Measurements from ENCODE around the gene IFNE. TPM values are rescaled to one million over a fixed set of nuclear protein-coding genes. Genes with fewer than 3 reads are reported as not detected.

The IFNE gene
- total RNA-seq, result 8.8 and 22.3 TPM in 2 replicates

GRCh38 chr9:21482213-21482612 is at the start of gene IFNE:
Gene IFNE, minus strand, starts transcription at chr9:21482313. Its CDS starts 619 bp downstream, at chr9:21481694.

DNA sequence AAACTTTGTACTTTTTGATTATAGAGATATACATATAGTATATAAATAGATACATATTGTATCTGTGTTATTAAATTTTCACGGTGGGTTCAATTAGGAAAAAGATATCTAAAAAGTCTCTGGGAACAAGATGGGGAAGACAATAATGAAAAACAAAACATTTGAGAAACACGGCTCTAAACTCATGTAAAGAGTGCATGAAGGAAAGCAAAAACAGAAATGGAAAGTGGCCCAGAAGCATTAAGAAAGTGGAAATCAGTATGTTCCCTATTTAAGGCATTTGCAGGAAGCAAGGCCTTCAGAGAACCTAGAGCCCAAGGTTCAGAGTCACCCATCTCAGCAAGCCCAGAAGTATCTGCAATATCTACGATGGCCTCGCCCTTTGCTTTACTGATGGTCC is 42.0 kb downstream of the IFNE start, which contains the start of gene IFNA1:
TSS of gene IFNA1 (plus strand) at position 301 of the 400 bp plus-strand sequence. CDS start at position 370, 69 bp downstream.

Small RNAs within 50 kb of the gene (small RNA-seq; reads per million reads assigned to genes)
- gene MIR31 (ENCODE audit: low replicate concordance) (3,837 reads per million, percentile 100 among the genes with 10 or more reads in this experiment), gene RF00157 (ENCODE audit: low replicate concordance) (not detected)

Other genes with a start within 250 kb of the IFNE start
- not detected in 2 replicates for gene IFNA14, start 242.3 kb downstream of the IFNE start, total RNA-seq
- gene IFNA5, start 177.0 kb downstream of the IFNE start, total RNA-seq, result 0.14 TPM in 1 of 2 replicates, not detected in the other
- 25.6 and 42.7 TPM in 2 replicates for gene KLHL9, start 146.9 kb downstream of the IFNE start, total RNA-seq
- not detected in 2 replicates for gene IFNA6, start 131.4 kb downstream of the IFNE start, total RNA-seq
- gene IFNA13, start 114.3 kb downstream of the IFNE start, total RNA-seq, result not detected in 2 replicates
- gene IFNA2, start 96.9 kb downstream of the IFNE start, total RNA-seq, result not detected in 2 replicates
- not detected in 2 replicates for gene IFNA8, start 73.2 kb downstream of the IFNE start, total RNA-seq
- 0.14 TPM in 1 of 2 replicates, not detected in the other for gene IFNA1, start 41.9 kb downstream of the IFNE start, total RNA-seq

All from placental pericyte (primary cell).